ENCODE measurements around the gene PTGER1. TPM values are rescaled to one million over a fixed set of nuclear protein-coding genes. Genes with fewer than 3 reads are reported as not detected.

PTGER1 gene
- total and polyA plus RNA-seq, 9 of the 15 experiments (the other 6 are each of a cell fraction or from before 2014, with no cell fraction given) = 0.06 to 0.36 (median 0.31) TPM; not detected in 5

- TF ChIP-seq ZNF780A (CRISPR knock-in tag; IDR thresholded peaks at IDR 0.05) = no peak
- TF ChIP-seq, protein P1, sequence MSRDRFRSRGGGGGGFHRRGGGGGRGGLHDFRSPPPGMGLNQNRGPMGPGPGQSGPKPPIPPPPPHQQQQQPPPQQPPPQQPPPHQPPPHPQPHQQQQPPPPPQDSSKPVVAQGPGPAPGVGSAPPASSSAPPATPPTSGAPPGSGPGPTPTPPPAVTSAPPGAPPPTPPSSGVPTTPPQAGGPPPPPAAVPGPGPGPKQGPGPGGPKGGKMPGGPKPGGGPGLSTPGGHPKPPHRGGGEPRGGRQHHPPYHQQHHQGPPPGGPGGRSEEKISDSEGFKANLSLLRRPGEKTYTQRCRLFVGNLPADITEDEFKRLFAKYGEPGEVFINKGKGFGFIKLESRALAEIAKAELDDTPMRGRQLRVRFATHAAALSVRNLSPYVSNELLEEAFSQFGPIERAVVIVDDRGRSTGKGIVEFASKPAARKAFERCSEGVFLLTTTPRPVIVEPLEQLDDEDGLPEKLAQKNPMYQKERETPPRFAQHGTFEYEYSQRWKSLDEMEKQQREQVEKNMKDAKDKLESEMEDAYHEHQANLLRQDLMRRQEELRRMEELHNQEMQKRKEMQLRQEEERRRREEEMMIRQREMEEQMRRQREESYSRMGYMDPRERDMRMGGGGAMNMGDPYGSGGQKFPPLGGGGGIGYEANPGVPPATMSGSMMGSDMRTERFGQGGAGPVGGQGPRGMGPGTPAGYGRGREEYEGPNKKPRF (IDR thresholded peaks at IDR 0.05; ENCODE audit: low read depth, low read length) = no peak
- TF ChIP-seq NONO (IDR thresholded peaks at IDR 0.05; ENCODE audit: low read depth in 2 of 2, low read length in 1 of 2) = peak in 1 of 2 experiments; percentile 11; a peak in 1 of 4 replicates
- TF ChIP-seq UBTF (IDR thresholded peaks at IDR 0.05; ENCODE audit: borderline replicate concordance in 1 of 2, low read depth in 2 of 2, low read length in 2 of 2) = peak; percentile 55 to 88; a peak in 3 of 4 replicates
- TF ChIP-seq SRF (CRISPR knock-in tag; IDR thresholded peaks at IDR 0.05) = peak; percentile 30 to 50; a peak in 1 of 4 replicates
- no peak for TF ChIP-seq ARID1B (IDR thresholded peaks at IDR 0.05)
- no peak for TF ChIP-seq JUNB (CRISPR knock-in tag; conservative IDR thresholded peaks at IDR 0.05)
- no peak for TF ChIP-seq PHB (CRISPR knock-in tag; IDR thresholded peaks at IDR 0.05)
- TF ChIP-seq ETS1 (conservative IDR thresholded peaks at IDR 0.05; ENCODE audit: control insufficient read depth, low read depth, low read length) = 0 out of 2 replicates have a peak, but pooled peaks have one; percentile 20
- TF ChIP-seq FOXA3 (CRISPR knock-in tag; conservative IDR thresholded peaks at IDR 0.05 in 1 of 2, IDR thresholded peaks at IDR 0.05 in 1 of 2) = no peak
- peak; percentile 63 for TF ChIP-seq ZFX (CRISPR knock-in tag; IDR thresholded peaks at IDR 0.05)
Measured at GRCh38 chr19:14472202-14472938, 2.8 kb downstream of the PTGER1 start (continued).
